Left ventricle myocardium superior (tissue), 1 donor: ENCODE measurements around the gene SSX5. TPM values are rescaled to one million over a fixed set of nuclear protein-coding genes. Genes with fewer than 3 reads are reported as not detected.
"Not testable (repeated sequence)": the region's sequence is repeated elsewhere in the genome, so short reads cannot be mapped to it uniquely, and the experiment has no call there.

Source experiments
- ATAC-seq: fragments of 200-7000 bp; cut with Tn5 transposase; one replicate; pipeline ENCODE4 v1.9.1; 2020; ENCODE audit warnings: mild to moderate bottlenecking, moderate library complexity
- DNase-seq: peaks from one replicate; pipeline ENCODE4 v3.0.0-alpha.2; 2020
- intact Hi-C: fragments of 100-400 bp; cut with micrococcal nuclease; formaldehyde crosslinking; loops from one replicate; pipeline ENCODE4 v1.11.0; 2022
- long read RNA-seq: library from polyadenylated mRNA; unstranded; transcript quantifications from one replicate; pipeline ENCODE4 v2.0.0, GENCODE V29; 2021
- total RNA-seq: library from RNA; stranded (reverse); fragmentation: NEBNext Ultra II Directional; extraction: Animal tissue kit (Norgen Biotek cat#: 25700); gene quantifications from one replicate; pipeline ENCODE4 v1.2.1, GENCODE V29; 2021
- donor health status: DM: no; HTN: yes; CAD: no; lungs with severe emphysema.

Gene SSX5
- not detected for total RNA-seq
- long read RNA-seq = 0 reads

DNA sequence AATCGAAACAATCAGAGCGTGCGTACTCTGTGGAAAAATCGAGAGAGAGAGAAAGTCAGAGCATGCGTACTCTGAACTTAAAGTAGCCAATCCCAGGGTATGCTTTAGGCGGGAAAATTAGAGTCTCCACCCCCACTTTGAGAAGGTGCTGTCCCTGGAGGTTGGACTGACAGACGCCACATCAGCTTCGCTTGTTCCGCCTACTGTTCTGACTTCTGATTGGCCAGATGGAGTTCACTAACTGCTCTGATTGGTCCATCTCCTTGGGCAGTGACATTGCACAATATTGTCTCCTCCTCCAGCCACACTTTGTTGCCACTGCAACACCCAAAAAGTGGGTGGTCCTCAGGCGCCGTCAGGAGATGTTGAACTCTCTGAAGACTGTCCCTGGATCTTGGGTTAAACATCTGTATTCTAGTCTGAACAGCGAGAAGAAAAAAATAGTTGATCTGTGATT is at the start of gene SSX5:
SSX5 (minus strand) TSS at position 51 of the 457 bp plus-strand sequence. CDS start 1,437 bp downstream, outside the sequence.
- intact Hi-C loops = no loop called here
- no peak for ATAC-seq
- DNase-seq = no peak

DNA sequence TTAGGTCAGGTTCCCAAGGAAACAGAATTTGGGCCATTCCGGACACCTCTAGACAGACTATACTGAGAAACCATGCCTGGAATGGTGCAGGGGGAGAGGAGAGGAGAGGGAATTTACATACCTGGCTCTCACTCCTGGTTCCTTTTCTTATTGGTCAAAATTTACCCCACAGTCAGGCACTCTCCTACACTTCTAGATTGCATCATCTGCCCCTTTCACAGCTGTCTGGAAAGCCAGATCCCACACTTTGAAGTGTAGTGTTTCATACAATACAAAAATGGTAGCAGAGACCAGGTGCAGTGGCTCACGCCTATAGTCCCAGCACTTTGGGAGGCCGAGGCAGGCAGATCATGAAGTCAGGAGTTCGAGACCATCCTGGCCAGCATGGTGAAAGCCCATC is 27.6 kb upstream of the SSX5 start:
- ATAC-seq, DNase-seq, intact Hi-C loops: not testable (repeated sequence)

GRCh38 chrX:48214341-48214740 is 17.7 kb upstream of the SSX5 start:
- DNase-seq, intact Hi-C loops, ATAC-seq: not testable (repeated sequence)

DNA sequence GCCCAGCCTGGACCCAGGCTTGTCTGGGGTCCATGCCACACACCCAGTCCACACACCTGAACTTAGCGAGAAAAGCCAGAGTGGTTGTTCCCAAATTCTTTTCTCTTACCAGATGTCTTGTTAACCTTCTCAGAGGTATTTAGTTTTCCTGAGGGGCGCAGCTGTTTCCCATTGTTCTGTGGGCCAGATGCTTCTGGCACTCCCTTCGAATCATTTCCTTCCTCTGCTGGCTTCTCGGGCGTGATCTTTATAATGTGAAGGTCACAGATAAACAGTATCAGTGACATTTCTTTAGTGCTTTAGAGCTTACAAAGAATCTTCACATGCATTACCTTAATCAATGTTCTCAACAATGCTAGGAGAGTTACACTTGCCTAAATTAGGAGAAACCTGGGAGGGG is 6.6 kb downstream of the SSX5 start:
- DNase-seq, intact Hi-C loops: not testable (repeated sequence)

DNA sequence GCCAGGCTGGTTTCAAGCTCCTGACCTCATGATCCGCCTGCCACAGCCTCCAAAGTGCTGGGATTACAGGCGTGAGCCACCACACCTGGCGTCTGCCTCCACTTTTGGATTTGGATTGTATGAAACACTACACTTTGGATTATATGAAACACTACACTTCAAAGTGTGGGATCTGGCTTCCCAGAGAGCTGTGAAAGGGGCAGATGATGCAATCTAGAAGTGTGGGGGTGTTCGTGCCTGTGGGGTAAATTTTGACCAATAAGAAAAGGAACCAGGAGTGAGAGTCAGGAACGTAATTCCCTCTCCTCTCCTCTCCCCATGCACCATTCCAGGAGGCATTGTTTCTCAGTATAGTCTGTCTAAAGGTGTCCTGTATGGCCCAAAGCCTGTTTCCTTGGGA is 14.7 kb downstream of the SSX5 start:
- ATAC-seq, DNase-seq, intact Hi-C loops: not testable (repeated sequence)

More for the DNA sequence above, 6.6 kb downstream of the SSX5 start:
- ATAC-seq = not testable (repeated sequence)

DNA sequence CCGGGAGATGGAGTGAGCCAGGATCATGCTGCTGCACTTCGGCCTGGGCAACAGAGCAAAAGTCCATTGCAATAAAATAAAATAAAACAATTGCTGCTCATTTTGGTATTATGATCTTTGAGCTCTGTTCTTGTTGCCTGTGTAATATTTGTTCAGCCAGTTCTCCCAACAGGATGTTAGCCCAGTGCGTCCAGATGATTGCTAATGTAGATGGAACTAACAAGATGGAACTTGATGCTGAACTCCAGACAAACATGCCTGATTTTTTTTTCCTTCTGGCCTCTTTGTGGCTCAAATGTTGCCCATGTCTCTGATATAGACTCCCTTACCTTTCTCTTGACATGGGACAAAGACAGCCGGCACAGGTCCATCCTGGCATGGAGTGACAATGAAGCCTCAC is 15.8 kb downstream of the SSX5 start:
- no peak for ATAC-seq

DNA sequence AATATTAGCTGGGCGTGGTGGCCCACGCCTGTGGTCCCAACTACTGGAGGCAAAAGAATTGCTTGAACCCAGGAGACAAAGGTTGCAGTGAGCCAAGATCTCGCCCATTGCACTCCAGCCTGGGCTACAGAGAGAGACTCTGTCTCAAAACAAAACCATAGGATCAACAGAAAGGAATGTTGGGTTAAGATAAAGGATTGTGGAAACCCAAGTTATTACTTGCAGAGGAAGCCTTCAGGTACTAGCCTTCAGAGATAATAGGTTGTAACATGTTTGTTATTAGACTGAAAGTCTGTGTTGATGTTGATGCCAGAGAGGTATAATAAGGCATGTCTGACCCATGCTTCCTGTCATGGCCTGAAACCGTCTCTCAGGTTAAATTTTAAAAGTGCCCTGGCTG is 16.9 kb downstream of the SSX5 start:
- intact Hi-C loops = no loop called here
- ATAC-seq = no peak
- no peak for DNase-seq

More for the DNA sequence above, 15.8 kb downstream of the SSX5 start:
- no peak for DNase-seq
- intact Hi-C loops = no loop called here

GRCh38 chrX:48166322-48166721 is 30.3 kb downstream of the SSX5 start:
- intact Hi-C loops, DNase-seq, ATAC-seq: not testable (repeated sequence)

- intact Hi-C loops = no loop called here
- no peak for DNase-seq
- no peak for ATAC-seq
Observed at GRCh38 chrX:48165241-48165640, 31.4 kb downstream of the SSX5 start.

DNA sequence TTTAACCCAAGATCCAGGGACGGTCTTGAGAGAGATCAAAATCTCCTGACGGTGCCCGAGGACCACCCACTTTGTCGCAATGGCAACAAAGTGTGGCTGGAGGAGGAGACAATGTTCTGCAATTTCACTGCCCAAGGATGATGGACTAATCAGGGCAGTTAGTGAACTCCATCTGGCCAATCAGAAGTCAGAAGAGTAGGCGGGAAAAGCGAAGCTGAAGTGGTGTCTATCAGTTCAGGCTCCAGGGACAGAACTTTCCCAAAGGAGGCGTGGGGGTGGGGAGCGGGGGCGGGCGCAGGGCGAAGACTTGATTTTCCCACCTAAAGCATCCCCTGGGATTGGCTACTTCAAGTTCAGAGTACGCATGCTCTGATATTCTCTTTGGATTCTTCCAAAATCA is 40.6 kb downstream of the SSX5 start:
- no peak for DNase-seq
- intact Hi-C loops = no loop called here

GRCh38 chrX:48154796-48155195 is 41.8 kb downstream of the SSX5 start:
- no peak for ATAC-seq
- intact Hi-C loops = no loop called here
- no peak for DNase-seq

More for the DNA sequence above, 40.6 kb downstream of the SSX5 start:
- ATAC-seq = no peak

DNA sequence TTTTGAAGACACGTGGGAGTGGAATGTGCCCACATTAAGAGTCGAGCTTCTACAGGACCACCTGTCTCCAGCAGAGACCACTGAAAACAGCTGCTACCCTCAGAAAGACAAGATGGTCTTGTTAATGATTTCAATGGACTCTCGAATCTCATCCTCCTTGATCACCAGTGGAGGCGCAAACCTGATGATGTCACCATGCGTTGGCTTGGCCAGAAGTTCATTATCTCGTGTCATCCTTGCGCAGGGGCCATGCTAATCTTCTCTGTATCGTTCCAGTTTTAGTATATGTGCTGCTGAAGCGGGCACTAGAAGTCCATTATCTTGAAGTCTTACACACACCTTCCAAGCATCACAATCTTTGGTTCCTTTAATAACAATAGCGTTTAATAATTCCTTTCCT is 42.8 kb downstream of the SSX5 start:
- DNase-seq (no peak), ATAC-seq (no peak)
- intact Hi-C loops = no loop called here

DNA sequence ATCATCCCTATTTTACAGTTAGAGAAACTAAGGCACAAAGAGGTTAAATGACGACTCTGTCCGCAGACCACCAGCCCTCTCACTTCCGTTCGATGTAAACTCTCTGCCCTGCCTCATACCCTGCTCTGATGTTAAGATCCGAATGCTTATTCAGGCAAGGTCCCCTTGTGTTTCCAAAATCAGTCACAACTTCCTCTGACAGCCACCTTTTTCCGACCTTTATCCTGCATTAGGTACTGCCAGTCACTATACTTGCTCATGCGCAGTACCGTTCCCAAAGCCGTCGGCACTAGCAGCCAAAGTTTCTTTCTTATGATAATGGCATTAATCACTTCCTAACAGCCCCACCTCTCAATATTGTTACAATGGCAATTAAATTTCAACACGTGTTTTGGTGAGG is 53.9 kb downstream of the SSX5 start:
- intact Hi-C loops, ATAC-seq, DNase-seq: not testable (repeated sequence)

- intact Hi-C loops, DNase-seq, ATAC-seq: not testable (repeated sequence)
Observed at GRCh38 chrX:48141810-48142508, 54.6 kb downstream of the SSX5 start.

DNA sequence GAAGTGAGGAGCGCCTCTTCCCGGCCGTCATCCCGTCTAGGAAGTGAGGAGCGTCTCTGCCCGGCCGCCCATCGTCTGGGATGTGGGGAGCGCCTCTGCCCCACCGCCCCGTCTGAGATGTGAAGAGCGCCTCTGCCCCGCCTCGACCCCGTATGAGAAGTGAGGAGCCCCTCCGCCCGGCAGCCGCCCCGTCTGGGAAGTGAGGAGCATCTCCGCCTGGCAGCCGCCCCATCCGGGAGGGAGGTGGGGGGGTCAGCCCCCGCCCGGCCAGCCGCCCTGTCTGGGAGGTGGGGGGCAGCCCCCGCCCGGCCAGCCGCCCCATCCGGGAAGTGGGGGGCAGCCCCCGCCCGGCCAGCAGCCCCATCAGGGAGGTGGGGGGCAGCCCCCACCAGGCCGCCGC is 57.5 kb downstream of the SSX5 start:
- ATAC-seq, intact Hi-C loops, DNase-seq: not testable (repeated sequence)

Other genes starting within 250 kb of the SSX5 start
- 3.4 TPM for gene ZNF182, start 192.8 kb downstream of the SSX5 start, total RNA-seq
- gene SPACA5, start 189.8 kb downstream of the SSX5 start, total RNA-seq = not detected
- 3.0 TPM for gene ZNF630, start 125.2 kb downstream of the SSX5 start, total RNA-seq
- gene SPACA5B, start 66.2 kb downstream of the SSX5 start, total RNA-seq = not detected
- not detected for gene SSX1, start 58.6 kb upstream of the SSX5 start, total RNA-seq
- not detected for gene SSX3, start 159.9 kb upstream of the SSX5 start, total RNA-seq
- gene SSX4, start 186.7 kb upstream of the SSX5 start, total RNA-seq = not detected
- not detected for gene SSX4B, start 215.2 kb upstream of the SSX5 start, total RNA-seq